Endothelial cell of umbilical vein (primary cell): ENCODE results near the gene SIM2. TPM values are rescaled to one million over a fixed set of nuclear protein-coding genes. Genes with fewer than 3 reads are reported as not detected.

Source experiments
- BruUV-seq: library from RNA; stranded (reverse); fragments of 400-500 nt; replicated peaks from 2 replicates; lab custom pipeline; 2021; lab: Mats Ljungman, UMichigan
- CTCF ChIA-PET: fragments of 300-600, 350-600 bp; sonication (Branson Sonifier 250); formaldehyde crosslinking; loops from one replicate; lab custom pipeline; 2021; ENCODE audit warnings: antibody characterized with exemption, inconsistent platforms; lab: Charles Lee
- POLR2A ChIA-PET: fragments of 300-600, 350-600 bp; sonication (Branson Sonifier 250); formaldehyde crosslinking; loops from one replicate; lab custom pipeline; 2021; ENCODE audit warnings: antibody characterized with exemption, inconsistent platforms; lab: Charles Lee
- DNase-seq: peaks from one replicate; pipeline ENCODE4 v3.0.0-alpha.2; 2011; ENCODE audit warnings: low read depth, low spot score
- FAIRE-seq: peaks from 2 replicates; lab custom pipeline; 2011; peaks lifted over from hg19 to GRCh38; lab: Jason Lieb, UNC
- H2AFZ ChIP-seq: 2 replicates; pipeline ENCODE4 v1.6.0; 2012; ENCODE audit warnings: low read depth, low read length, control low read depth, inconsistent platforms
- H3K27ac ChIP-seq: 2 replicates; pipeline ENCODE4 v1.5.1; 2011; ENCODE audit warnings: low read depth, mild to moderate bottlenecking, control low read depth, low read length, moderate library complexity; ENCODE audit not compliant: insufficient read depth
- H3K27me3 ChIP-seq, 2 experiments: 2 replicates each; pipeline versions ENCODE4 v1.6.0 to v1.6.1; 2011; ENCODE audit warnings: low read length in 2 of 2, mixed read lengths in 1 of 2; ENCODE audit not compliant: control insufficient read depth in 2 of 2, insufficient read depth in 2 of 2
- H3K36me3 ChIP-seq, 2 experiments: 2 replicates in 1 of 2; 3 replicates in 1 of 2; pipeline ENCODE4 v1.5.1; 2011; ENCODE audit warnings: low read length in 2 of 2, mild to moderate bottlenecking in 1 of 2, moderate library complexity in 1 of 2; ENCODE audit not compliant: control insufficient read depth in 2 of 2, insufficient read depth in 2 of 2; ENCODE audit errors: extremely low read depth in 1 of 2
- H3K4me1 ChIP-seq: 3 replicates; pipeline ENCODE4 v1.5.1; 2011; ENCODE audit warnings: mild to moderate bottlenecking, low read length; ENCODE audit not compliant: control insufficient read depth, insufficient read depth; ENCODE audit errors: extremely low read depth
- H3K4me2 ChIP-seq: 2 replicates; pipeline ENCODE4 v1.6.1; 2011; ENCODE audit warnings: low read length, control low read depth, mixed read lengths; ENCODE audit not compliant: insufficient read depth
- H3K4me3 ChIP-seq, 3 experiments: fragments of 200-600 bp in 1 of 3; sonication (generic), shearing (Covaris generic) in 1 of 3; replicated peaks in 1 of 3; 2 replicates each; pipeline ENCODE4 v1.5.1; 2011 to 2016; ENCODE audit warnings: control low read depth in 3 of 3, low read length in 3 of 3, mild to moderate bottlenecking in 2 of 3, inconsistent platforms in 1 of 3, low read depth in 1 of 3, moderate library complexity in 1 of 3; ENCODE audit not compliant: insufficient read depth in 1 of 3
- H3K79me2 ChIP-seq: 2 replicates; pipeline ENCODE4 v1.6.0; 2012; ENCODE audit warnings: low read length, inconsistent platforms; ENCODE audit not compliant: control insufficient read depth, insufficient read depth
- H3K9ac ChIP-seq: replicated peaks from 2 replicates; pipeline ENCODE3; 2011; ENCODE audit warnings: low read length, control low read depth; ENCODE audit not compliant: insufficient read depth; ENCODE audit errors: extremely low read depth
- H3K9me1 ChIP-seq: replicated peaks from 3 replicates; pipeline ENCODE4 v1.6.0; 2011; ENCODE audit warnings: mild to moderate bottlenecking, low read length; ENCODE audit not compliant: control insufficient read depth, insufficient read depth; ENCODE audit errors: extremely low read depth
- H3K9me3 ChIP-seq: replicated peaks from 2 replicates; pipeline ENCODE4 v1.5.1; 2012; ENCODE audit warnings: low read length, inconsistent platforms; ENCODE audit not compliant: control insufficient read depth, insufficient read depth
- H4K20me1 ChIP-seq: replicated peaks from 2 replicates; pipeline ENCODE3; 2011; ENCODE audit warnings: mild to moderate bottlenecking, low read length; ENCODE audit not compliant: control insufficient read depth, insufficient read depth; ENCODE audit errors: extremely low read depth
- EZH2 ChIP-seq: IDR thresholded peaks from 2 replicates; pipeline ENCODE4 v1.6.1; 2012; ENCODE audit warnings: borderline replicate concordance, low read depth, mild to moderate bottlenecking, moderate library complexity, low read length, inconsistent platforms; ENCODE audit not compliant: severe bottlenecking
- FOS ChIP-seq: IDR thresholded peaks from 2 replicates; pipeline ENCODE4 v1.6.1; 2011; ENCODE audit warnings: mild to moderate bottlenecking, low read length, moderate library complexity, borderline replicate concordance; ENCODE audit not compliant: insufficient read depth
- GATA2 ChIP-seq: IDR thresholded peaks from 2 replicates; pipeline ENCODE4 v1.7.0; 2011; ENCODE audit warnings: low read depth, mild to moderate bottlenecking, moderate library complexity, mixed read lengths, low read length; ENCODE audit not compliant: insufficient read length, insufficient read depth
- JUN ChIP-seq: IDR thresholded peaks from 2 replicates; pipeline ENCODE4 v1.6.1; 2011; ENCODE audit warnings: borderline replicate concordance, low read depth; ENCODE audit not compliant: insufficient read length, insufficient read depth
- MYC ChIP-seq: IDR thresholded peaks from one replicate; pipeline ENCODE4 v1.6.1; 2011; ENCODE audit warnings: mild to moderate bottlenecking, low read depth, low read length
- POLR2A ChIP-seq: IDR thresholded peaks from 2 replicates; pipeline ENCODE4 v1.6.1; 2012; ENCODE audit warnings: low read depth, mild to moderate bottlenecking, control low read depth, low read length
- POLR2AphosphoS5 ChIP-seq: IDR thresholded peaks from 2 replicates; pipeline ENCODE4 v1.6.1; 2012; ENCODE audit warnings: low read depth, mild to moderate bottlenecking, control low read depth, low read length, moderate library complexity; ENCODE audit not compliant: insufficient read depth
- dilution Hi-C: fragments of 300-500 bp; cut with MboI; formaldehyde crosslinking; loops from one replicate; pipeline ENCODE4 v1.15.0; 2019; ENCODE audit warnings: low sequenced_read_pairs; ENCODE audit not compliant: extremely low pct_ligation_motif_present
- intact Hi-C: fragments of 100-400 bp; cut with micrococcal nuclease; formaldehyde crosslinking; loops from one replicate; pipeline ENCODE4 v1.10.0; 2022
- polyA plus RNA-seq, 4 experiments: library from polyadenylated mRNA; depleted of rRNA in 3 of 4; stranded (reverse) in 3 of 4; unstranded in 1 of 4; fragments of >200 nt; gene quantifications; 2 replicates each; pipeline versions ENCODE4 v1.2.1 to v1.2.3, GENCODE V29; 2011 to 2012; ENCODE audit warnings: missing spikeins in 1 of 4
- total RNA-seq: library from RNA; stranded (reverse); gene quantifications from 2 replicates; pipeline ENCODE4 v1.2.3, GENCODE V29; 2021
- TF ChIP-seq, protein P1 (sequence below): IDR thresholded peaks from 2 replicates; pipeline ENCODE4 v1.6.1; 2011; ENCODE audit not compliant: insufficient read depth, insufficient read length
- TF ChIP-seq, protein P2 (sequence below), 2 donors: IDR thresholded peaks; 1 replicate in 1 of 2; 2 replicates in 1 of 2; pipeline ENCODE4 v1.5.1; 2011; ENCODE audit warnings: low read length in 2 of 2, mild to moderate bottlenecking in 2 of 2, moderate library complexity in 2 of 2, control low read depth in 1 of 2, inconsistent platforms in 1 of 2, low read depth in 1 of 2; ENCODE audit not compliant: insufficient read depth in 1 of 2; ENCODE audit errors: extremely low read depth in 1 of 2

Gene SIM2
- total and polyA plus RNA-seq, 2 donors (not counting 3 experiments of a cell fraction or from before 2014, with no cell fraction given) = not detected

DNA sequence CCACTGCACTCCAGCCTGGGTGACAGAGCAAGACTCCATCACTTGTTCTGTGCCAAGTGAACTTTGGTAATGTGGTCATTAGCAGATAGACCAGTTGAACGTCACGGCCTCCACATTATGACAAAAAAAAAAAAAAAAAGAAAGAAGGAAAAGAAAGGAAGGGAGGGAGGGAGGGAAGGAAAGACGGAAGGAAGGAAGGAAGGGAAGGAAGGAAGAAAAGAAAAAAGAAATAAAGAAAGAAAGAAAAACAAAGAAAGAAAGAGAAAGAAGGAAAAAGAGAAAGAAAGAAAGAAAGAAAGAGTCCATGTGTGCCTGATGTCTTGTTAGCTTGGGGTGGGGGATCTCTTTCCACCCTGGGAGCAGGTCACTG, 45.3 kb downstream of the SIM2 start:
- H3K36me3 ChIP-seq = no peaks in the 10 kb centered on the region
- no peak for FAIRE-seq
- TF ChIP-seq, protein P1, sequence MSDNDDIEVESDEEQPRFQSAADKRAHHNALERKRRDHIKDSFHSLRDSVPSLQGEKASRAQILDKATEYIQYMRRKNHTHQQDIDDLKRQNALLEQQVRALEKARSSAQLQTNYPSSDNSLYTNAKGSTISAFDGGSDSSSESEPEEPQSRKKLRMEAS = no peak
- TF ChIP-seq FOS (no peak), EZH2 (no peak), POLR2AphosphoS5 (no peak), JUN (no peak), MYC (no peak), GATA2 (no peak), POLR2A (no peak)
- TF ChIP-seq, protein P2, sequence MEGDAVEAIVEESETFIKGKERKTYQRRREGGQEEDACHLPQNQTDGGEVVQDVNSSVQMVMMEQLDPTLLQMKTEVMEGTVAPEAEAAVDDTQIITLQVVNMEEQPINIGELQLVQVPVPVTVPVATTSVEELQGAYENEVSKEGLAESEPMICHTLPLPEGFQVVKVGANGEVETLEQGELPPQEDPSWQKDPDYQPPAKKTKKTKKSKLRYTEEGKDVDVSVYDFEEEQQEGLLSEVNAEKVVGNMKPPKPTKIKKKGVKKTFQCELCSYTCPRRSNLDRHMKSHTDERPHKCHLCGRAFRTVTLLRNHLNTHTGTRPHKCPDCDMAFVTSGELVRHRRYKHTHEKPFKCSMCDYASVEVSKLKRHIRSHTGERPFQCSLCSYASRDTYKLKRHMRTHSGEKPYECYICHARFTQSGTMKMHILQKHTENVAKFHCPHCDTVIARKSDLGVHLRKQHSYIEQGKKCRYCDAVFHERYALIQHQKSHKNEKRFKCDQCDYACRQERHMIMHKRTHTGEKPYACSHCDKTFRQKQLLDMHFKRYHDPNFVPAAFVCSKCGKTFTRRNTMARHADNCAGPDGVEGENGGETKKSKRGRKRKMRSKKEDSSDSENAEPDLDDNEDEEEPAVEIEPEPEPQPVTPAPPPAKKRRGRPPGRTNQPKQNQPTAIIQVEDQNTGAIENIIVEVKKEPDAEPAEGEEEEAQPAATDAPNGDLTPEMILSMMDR (IDR thresholded peaks at IDR 0.05; ENCODE audit: extremely low read depth in 1 of 2, insufficient read depth in 1 of 2, low read depth in 1 of 2, low read length in 2 of 2) = no peak

More for the DNA sequence above, 45.3 kb downstream of the SIM2 start:
- Histone ChIP-seq H4K20me1 (no peaks in the 10 kb centered on the region), H3K4me1 (peaks cover 3% of the 10 kb centered on the region), H3K27ac (no peak overlapping the region), H3K4me2 (no peak overlapping the region), H3K79me2 (no peaks in the 10 kb centered on the region), H2AFZ (no peak overlapping the region), H3K4me3 (no peak overlapping the region), H3K27me3 (peaks cover 0 to 10% of the 10 kb centered on the region in 2 experiments), H3K9me3 (no peaks in the 10 kb centered on the region), H3K9me1 (no peaks in the 10 kb centered on the region), H3K9ac (no peak overlapping the region)
- no TSS peak for BruUV-seq
- intact Hi-C loops (no loop called here), dilution Hi-C loops (no loop called here)
- CTCF ChIA-PET = interaction anchor here (0.9 to 5.8 kb wide), 4 partner anchors 110 to 183 kb away, joined by 4 to 34 read pairs (median 27); no protein-coding TSS in a partner anchor
- POLR2A ChIA-PET = no interaction called here
- no peak for DNase-seq
